GM12865 (cell line): ENCODE data around the gene GLTPD2.

Experiments
- DNase-seq: peaks from one replicate; pipeline ENCODE4 v3.0.0; 2010; ENCODE audit warnings: low read depth
- H3K4me3 ChIP-seq: 2 replicates; pipeline ENCODE4 v1.5.1; 2011; ENCODE audit warnings: mild to moderate bottlenecking, low read depth, low read length, control low read depth
- CTCF ChIP-seq: IDR thresholded peaks from 2 replicates; pipeline ENCODE4 v1.5.1; 2011; ENCODE audit warnings: low read length, control low read depth, low read depth, inconsistent platforms; ENCODE audit not compliant: insufficient read depth; ENCODE audit errors: missing control alignments

The GLTPD2 gene

GRCh38 chr17:4742629-4743028 lies 46.1 kb upstream of the GLTPD2 start:
- no peak for DNase-seq
- no peak for TF ChIP-seq CTCF
- no peak overlapping the region for H3K4me3 ChIP-seq

GRCh38 chr17:4743216-4743615 lies 45.5 kb upstream of the GLTPD2 start:
- TF ChIP-seq CTCF = no peak
- DNase-seq = no peak
- no peak overlapping the region for H3K4me3 ChIP-seq

GRCh38 chr17:4743898-4744297 lies 44.9 kb upstream of the GLTPD2 start:
- TF ChIP-seq CTCF = no peak

GRCh38 chr17:4744999-4745969 lies 43.5 kb upstream of the GLTPD2 start:
- no peak for TF ChIP-seq CTCF

More at GRCh38 chr17:4743898-4744297, 44.9 kb upstream of the GLTPD2 start:
- H3K4me3 ChIP-seq = no peak overlapping the region
- DNase-seq = no peak

GRCh38 chr17:4747847-4748246 lies 40.9 kb upstream of the GLTPD2 start:
- DNase-seq = peak; percentile 77
- H3K4me3 ChIP-seq = no peak overlapping the region
- TF ChIP-seq CTCF = no peak

More at GRCh38 chr17:4744999-4745969, 43.5 kb upstream of the GLTPD2 start:
- no peak overlapping the region for H3K4me3 ChIP-seq
- no peak for DNase-seq

- TF ChIP-seq CTCF = no peak
- H3K4me3 ChIP-seq = no peak overlapping the region
- DNase-seq = no peak
These were observed 40.1 kb upstream of the GLTPD2 start for GRCh38 chr17:4748686-4749085.

- DNase-seq = no peak
- no peak for TF ChIP-seq CTCF
- H3K4me3 ChIP-seq = no peak overlapping the region
These were observed 38.2 kb upstream of the GLTPD2 start for GRCh38 chr17:4750606-4751005.
